Jurkat, Clone E6-1 (cell line): ENCODE data around the gene GPR132.

Experiments
- DNase-seq: peaks from one replicate; pipeline ENCODE4 v3.0.0-alpha.2; 2011; ENCODE audit warnings: low read depth, low spot score
- H3K4me3 ChIP-seq: 2 replicates; pipeline ENCODE4 v1.5.1; 2011; ENCODE audit warnings: mild to moderate bottlenecking, low read length, control low read depth, moderate library complexity

The GPR132 gene

DNA sequence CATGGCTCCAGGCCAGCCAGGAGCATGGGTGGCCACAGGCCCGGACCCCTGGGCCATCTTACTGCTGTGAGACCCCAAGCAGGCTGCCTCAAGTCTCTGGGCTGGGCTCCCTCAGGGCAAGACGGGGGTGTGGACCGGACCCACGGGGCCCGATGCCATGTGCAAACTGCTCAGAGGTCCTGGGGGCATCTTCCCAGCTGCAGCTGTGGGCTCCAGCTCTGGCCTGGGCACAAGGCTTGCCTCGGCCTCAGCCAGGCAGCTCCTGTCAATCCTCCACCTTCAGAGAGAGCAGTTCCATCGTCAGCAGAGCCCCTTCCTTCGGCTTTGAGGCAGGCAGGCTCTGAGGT, 12.4 kb upstream of the GPR132 start:
- no peak for DNase-seq
- H3K4me3 ChIP-seq, result no peak overlapping the region

GRCh38 chr14:105076805-105077648, 11.8 kb upstream of the GPR132 start:
- no peak overlapping the region for H3K4me3 ChIP-seq
- no peak for DNase-seq

GRCh38 chr14:105076296-105076804, 11.1 kb upstream of the GPR132 start:
- no peak for DNase-seq
- H3K4me3 ChIP-seq, result no peak overlapping the region

DNA sequence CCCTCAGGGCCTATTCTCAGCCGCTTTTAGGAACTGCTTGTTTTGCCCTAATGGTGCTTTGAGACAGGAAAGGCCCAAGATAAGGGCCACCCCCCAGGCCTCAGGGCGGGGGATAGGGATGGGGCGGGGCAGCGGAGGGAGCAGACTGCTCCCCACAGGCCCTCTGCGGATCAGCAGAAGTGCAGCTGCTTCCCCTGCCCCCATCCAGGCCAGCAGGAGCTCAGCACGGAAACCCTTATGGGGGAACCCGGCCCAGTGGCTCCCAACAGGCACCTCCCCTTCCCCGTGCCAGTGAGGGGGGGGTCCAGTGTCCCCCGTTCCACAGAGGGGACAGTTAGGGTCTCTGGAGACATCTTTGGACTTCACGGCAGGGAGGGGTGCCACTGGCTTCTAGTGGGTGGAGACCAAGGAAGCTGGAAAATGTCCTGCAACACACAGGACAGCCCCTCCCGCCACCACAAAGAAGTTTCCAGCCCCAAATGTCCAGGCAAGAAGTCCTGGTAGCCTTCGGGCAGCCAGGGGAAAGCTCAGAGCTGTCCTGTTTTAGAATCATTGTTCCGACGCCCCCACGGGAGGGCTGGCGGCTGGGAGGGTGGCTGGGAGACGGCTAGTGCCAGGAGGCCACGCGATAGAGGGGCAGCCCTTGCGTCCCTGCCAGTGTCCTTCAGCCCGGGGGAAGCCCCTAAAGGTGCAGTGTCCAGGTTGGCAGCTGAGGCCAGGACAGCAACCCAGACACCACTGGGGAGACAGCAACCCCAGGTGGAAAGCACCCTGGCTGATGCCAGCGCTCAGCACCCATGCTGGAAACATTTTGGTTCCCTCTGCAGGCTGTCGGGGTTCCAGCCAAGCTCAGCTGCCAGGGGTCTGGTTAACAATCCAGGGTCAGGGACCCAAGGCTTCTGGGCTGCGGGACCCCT, 10.4 kb upstream of the GPR132 start:
- no peak overlapping the region for H3K4me3 ChIP-seq
- no peak for DNase-seq

- no peak for DNase-seq
- H3K4me3 ChIP-seq, result no peak overlapping the region
Measured at GRCh38 chr14:105074601-105075053, 9.4 kb upstream of the GPR132 start.

- H3K4me3 ChIP-seq, result no peak overlapping the region
- no peak for DNase-seq
Measured at GRCh38 chr14:105073720-105074600, 8.7 kb upstream of the GPR132 start.

DNA sequence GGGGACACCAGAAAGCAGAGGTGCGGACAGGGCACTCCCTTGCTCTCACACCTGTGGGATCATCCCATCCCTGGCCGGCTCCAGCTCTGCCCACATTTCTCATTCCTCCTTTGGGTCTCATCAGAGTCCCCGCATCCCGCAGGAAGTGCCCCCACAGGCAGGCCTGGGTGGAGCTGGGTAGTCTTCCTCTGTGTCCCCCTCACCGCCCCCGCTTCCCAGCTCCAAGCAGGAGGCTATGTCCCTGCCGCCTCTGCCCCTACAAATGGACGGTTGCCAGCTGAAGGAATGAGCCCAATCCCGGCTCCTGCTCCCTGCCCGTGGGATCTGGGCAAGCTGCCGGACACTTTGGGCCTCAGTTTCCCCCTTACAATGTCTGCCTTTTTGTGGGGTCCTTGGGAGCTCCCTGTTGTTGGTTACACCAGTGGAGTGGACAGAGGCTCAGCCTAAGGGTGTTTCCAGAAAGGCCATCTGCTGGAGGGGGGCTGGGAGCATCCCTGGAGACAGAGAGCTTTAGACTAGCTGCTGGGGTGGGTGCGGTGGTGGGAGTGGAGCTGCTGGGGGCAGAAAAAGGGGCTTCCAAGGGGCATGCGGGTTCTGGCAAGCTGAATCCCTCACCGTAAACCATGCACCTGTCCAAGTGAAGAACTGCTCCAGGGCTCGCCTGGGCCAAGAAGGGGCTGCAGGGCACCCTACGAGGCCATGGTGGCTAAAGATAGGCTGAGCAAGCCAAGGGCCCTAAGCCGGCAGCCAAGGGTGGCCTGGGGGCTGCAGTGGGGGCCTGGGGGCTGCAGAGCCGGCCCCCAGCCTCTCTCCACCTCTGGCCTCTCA, 7.9 kb upstream of the GPR132 start:
- DNase-seq, result no peak
- no peak overlapping the region for H3K4me3 ChIP-seq

- DNase-seq, result no peak
Measured at GRCh38 chr14:105072381-105072861, 7.2 kb upstream of the GPR132 start.

GRCh38 chr14:105071942-105072341, 6.7 kb upstream of the GPR132 start:
- DNase-seq, result no peak
- H3K4me3 ChIP-seq, result no peak overlapping the region

More at GRCh38 chr14:105072381-105072861, 7.2 kb upstream of the GPR132 start:
- H3K4me3 ChIP-seq, result no peak overlapping the region

GRCh38 chr14:105071326-105071725, 6.1 kb upstream of the GPR132 start:
- no peak for DNase-seq
- no peak overlapping the region for H3K4me3 ChIP-seq

GRCh38 chr14:105070760-105071137, 5.5 kb upstream of the GPR132 start:
- no peak overlapping the region for H3K4me3 ChIP-seq
- no peak for DNase-seq

DNA sequence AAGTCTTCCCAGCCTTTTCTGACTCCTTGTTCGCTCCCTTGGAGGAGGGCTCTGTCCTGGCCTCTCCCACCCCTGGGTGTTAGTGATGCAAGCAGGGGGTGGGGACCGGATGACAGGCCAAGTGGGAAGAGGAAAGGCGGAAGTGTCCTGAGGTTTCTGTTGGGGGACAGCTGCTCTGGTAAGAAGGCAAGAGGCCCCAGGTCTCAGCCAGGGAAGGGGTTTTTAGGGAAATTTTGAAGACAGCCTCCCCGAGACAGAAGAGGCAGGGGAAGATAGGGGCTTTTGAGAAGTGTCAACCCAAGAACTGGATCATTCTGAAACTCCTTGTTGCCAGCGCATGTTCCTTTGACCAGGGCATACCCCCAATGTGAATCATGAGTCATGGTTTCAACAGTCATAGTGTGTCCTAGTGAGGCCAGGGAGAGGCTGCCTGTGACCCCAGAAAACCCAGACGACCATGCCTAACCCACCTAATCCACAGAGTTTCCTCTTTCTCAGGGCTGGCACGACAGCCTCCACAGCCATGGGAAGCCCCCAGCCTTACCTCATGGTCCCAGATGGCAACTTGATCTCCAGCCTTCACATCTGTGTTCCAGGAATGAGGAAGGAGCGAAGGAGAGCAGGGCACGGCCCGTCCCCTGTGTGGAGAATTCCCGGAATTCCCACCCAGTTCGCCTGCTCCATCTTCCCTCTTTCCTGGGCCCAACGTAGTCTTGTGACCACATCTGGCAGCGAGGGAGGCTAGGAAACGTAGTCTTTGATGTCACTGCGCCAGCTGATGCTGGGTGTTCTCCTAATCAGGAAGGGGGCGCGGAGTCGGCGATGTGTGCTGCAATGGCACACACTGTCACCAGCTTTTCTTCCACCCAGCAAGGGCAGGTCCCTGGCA, 4.9 kb upstream of the GPR132 start:
- no peak overlapping the region for H3K4me3 ChIP-seq
- DNase-seq, result no peak

GRCh38 chr14:105069522-105069870, 4.3 kb upstream of the GPR132 start:
- no peak overlapping the region for H3K4me3 ChIP-seq
- no peak for DNase-seq

GRCh38 chr14:105068818-105069217, 3.6 kb upstream of the GPR132 start:
- no peak for DNase-seq
- H3K4me3 ChIP-seq, result no peak overlapping the region

- no peak for DNase-seq
- H3K4me3 ChIP-seq, result no peak overlapping the region
Measured at GRCh38 chr14:105067969-105068301, 2.7 kb upstream of the GPR132 start.

DNA sequence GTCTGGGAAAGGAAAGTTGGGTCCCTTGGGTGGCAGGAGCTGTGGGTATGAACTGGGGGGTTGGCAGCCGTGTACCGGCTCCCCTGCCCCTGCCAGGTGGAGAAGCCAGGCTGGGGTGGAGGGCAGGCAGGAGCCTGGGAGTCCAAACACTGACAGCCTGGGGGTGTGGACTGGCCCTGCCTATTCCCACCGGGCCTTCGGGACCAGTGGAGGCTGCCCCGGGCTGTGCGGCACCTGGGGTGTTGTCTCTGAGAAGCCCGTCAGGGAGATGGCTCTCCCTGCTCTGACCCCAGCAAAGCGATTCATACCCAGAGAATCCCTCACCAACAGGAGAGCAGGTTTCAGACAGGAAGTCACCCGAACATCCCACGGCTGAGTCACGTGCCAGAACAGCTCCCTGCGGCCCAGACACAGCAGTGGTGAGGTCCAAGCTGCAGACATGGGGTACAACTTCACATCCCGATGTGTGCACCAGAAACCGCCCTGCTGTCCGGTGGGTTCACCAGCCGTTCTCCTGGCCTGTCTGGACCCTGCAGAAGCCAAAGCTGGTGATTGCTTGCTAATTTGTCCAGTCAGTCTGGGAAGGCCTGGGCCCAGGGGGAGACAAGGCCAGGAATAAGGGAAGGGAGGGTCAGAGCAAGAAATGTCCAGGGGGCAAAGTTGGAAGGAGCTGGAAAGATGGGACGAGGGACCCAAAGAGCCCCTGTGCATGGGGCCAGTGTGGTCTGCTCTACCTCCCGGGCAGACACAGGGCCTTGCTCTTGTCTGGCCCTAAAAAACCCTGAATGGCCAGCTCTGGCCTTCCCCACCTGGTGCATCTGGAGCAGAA, 2.1 kb upstream of the GPR132 start:
- H3K4me3 ChIP-seq, result no peak overlapping the region
- DNase-seq, result no peak
